Natural killer cell (primary cell): ENCODE data around the gene MAP3K20. TPM values are rescaled to one million over a fixed set of nuclear protein-coding genes. Genes with fewer than 3 reads are reported as not detected.

ENCODE experiments used
- ATAC-seq, 3 donors: fragments of 150-1000 bp in 2 of 3; fragments of 200-7000 bp in 1 of 3; cut with Tn5 transposase; 1 replicate in 1 of 3; 2 replicates in 2 of 3; pipeline ENCODE4 v1.10.0; 2021; ENCODE audit warnings: mild to moderate bottlenecking in 2 of 3, moderate library complexity in 2 of 3
- DNase-seq, 2 donors: peaks; one replicate each; pipeline versions ENCODE4 v3.0.0 to v3.0.0-alpha.2; 2013 to 2021; ENCODE audit warnings: mixed read lengths in 1 of 2
- H3K27ac ChIP-seq: one replicate; pipeline ENCODE4 v1.5.1; 2013; ENCODE audit warnings: mild to moderate bottlenecking, low read length
- H3K27me3 ChIP-seq: one replicate; pipeline ENCODE4 v1.6.1; 2013; ENCODE audit warnings: low read length; ENCODE audit not compliant: control insufficient read depth, insufficient read depth
- H3K36me3 ChIP-seq: one replicate; pipeline ENCODE4 v1.6.1; 2013; ENCODE audit warnings: low read length; ENCODE audit not compliant: control insufficient read depth, insufficient read depth
- H3K4me1 ChIP-seq: one replicate; pipeline ENCODE4 v1.6.1; 2013; ENCODE audit warnings: low read length; ENCODE audit not compliant: control insufficient read depth, insufficient read depth
- H3K4me3 ChIP-seq: one replicate; pipeline ENCODE4 v1.5.1; 2013; ENCODE audit warnings: low read length
- H3K9me3 ChIP-seq: one replicate; pipeline ENCODE4 v1.6.1; 2013; ENCODE audit warnings: low read length; ENCODE audit not compliant: control insufficient read depth, insufficient read depth
- H3K27ac Mint-ChIP-seq, 2 donors: one replicate each; pipeline ENCODE4 v1.8.0; 2022; ENCODE audit warnings: mild to moderate bottlenecking in 2 of 2, mixed read lengths in 2 of 2, moderate library complexity in 1 of 2
- H3K27me3 Mint-ChIP-seq, 2 donors: one replicate each; pipeline ENCODE4 v1.8.0; 2022; ENCODE audit warnings: low read depth in 2 of 2, mixed read lengths in 2 of 2
- H3K36me3 Mint-ChIP-seq: one replicate; pipeline ENCODE4 v1.8.0; 2022; ENCODE audit warnings: mixed read lengths
- H3K4me1 Mint-ChIP-seq, 2 donors: one replicate each; pipeline ENCODE4 v1.8.0; 2022; ENCODE audit warnings: mixed read lengths in 2 of 2
- H3K4me3 Mint-ChIP-seq: one replicate; pipeline ENCODE4 v1.8.0; 2022; ENCODE audit warnings: mild to moderate bottlenecking, moderate library complexity, mixed read lengths
- H3K9me3 Mint-ChIP-seq, 2 donors: one replicate each; pipeline ENCODE4 v1.8.0; 2022; ENCODE audit warnings: mixed read lengths in 2 of 2
- whole genome bisulfite sequencing: methylation state at CpG from one replicate; pipeline ENCODE4 v1.1.7; 2013; ENCODE audit warnings: missing lambda C conversion rate; ENCODE audit not compliant: insufficient coverage; 5-methylcytosine and 5-hydroxymethylcytosine counted together
- intact Hi-C: fragments of 100-400 bp; cut with micrococcal nuclease; formaldehyde crosslinking; loops from one replicate; pipeline ENCODE4 v1.14.2; 2022
- total RNA-seq, 4 donors: library from RNA; stranded (reverse); fragments of 120-200 nt in 1 of 4; gene quantifications; one replicate each; pipeline versions ENCODE4 v1.2.3 to v1.2.4, GENCODE V29; 2013 to 2022
- TF ChIP-seq, protein P1 (sequence below): fragments of 200-600 bp; IDR thresholded peaks from one replicate; pipeline ENCODE4 v1.8.0; 2022; ENCODE audit warnings: antibody characterized with exemption

MAP3K20 gene
- total RNA-seq, 3 donors from 2014 or later (not counting 1 experiment from before 2014, with no cell fraction given) = 1.6 to 3.0 (median 2.5) TPM

DNA sequence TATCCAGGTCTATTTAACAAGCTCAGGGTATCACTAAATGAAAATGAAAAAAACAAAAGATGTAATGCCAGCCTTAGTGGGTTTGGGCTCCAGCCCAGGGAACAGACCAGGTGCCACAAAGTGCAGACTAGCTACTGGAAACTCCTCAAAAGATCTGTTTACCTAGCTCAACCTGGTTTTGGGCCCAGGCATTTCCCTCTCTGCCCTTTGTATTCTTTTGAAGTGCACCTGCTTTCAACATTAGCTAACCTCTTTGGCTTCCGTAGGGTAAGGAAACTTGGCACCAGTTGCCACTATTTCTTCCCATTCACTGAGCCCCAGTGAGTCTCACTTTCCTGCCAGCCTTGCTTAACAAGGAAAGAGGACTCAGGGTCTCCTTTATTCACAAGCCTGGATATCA, 155.4 kb downstream of the MAP3K20 start:
- H3K9me3 ChIP-seq = no peaks in the 10 kb centered on the region
- TF ChIP-seq, protein P1, sequence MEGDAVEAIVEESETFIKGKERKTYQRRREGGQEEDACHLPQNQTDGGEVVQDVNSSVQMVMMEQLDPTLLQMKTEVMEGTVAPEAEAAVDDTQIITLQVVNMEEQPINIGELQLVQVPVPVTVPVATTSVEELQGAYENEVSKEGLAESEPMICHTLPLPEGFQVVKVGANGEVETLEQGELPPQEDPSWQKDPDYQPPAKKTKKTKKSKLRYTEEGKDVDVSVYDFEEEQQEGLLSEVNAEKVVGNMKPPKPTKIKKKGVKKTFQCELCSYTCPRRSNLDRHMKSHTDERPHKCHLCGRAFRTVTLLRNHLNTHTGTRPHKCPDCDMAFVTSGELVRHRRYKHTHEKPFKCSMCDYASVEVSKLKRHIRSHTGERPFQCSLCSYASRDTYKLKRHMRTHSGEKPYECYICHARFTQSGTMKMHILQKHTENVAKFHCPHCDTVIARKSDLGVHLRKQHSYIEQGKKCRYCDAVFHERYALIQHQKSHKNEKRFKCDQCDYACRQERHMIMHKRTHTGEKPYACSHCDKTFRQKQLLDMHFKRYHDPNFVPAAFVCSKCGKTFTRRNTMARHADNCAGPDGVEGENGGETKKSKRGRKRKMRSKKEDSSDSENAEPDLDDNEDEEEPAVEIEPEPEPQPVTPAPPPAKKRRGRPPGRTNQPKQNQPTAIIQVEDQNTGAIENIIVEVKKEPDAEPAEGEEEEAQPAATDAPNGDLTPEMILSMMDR = no peak
- Mint-ChIP-seq H3K4me3 (no peak overlapping the region), H3K27ac (no peak overlapping the region), H3K27me3 (peaks cover 0 to 4% of the 10 kb centered on the region in 2 donors), H3K9me3 (no peaks in the 10 kb centered on the region), H3K4me1 (no peaks in the 10 kb centered on the region), H3K36me3 (no peaks in the 10 kb centered on the region)
- peak in 1 of 2 donors; percentile 8 for DNase-seq
- WGBS = 89% methylated on average over 1 of the region's 1 CpG
- H3K27ac ChIP-seq = no peak overlapping the region
- H3K4me1 ChIP-seq = no peaks in the 10 kb centered on the region
- intact Hi-C loops = no loop called here
- no peaks in the 10 kb centered on the region for H3K27me3 ChIP-seq
- no peaks in the 10 kb centered on the region for H3K36me3 ChIP-seq
- H3K4me3 ChIP-seq = no peak overlapping the region
- ATAC-seq = no peak

GRCh38 chr2:173231465-173231864, 155.8 kb downstream of the MAP3K20 start:
- Mint-ChIP-seq H3K4me1 (no peaks in the 10 kb centered on the region), H3K27ac (no peak overlapping the region), H3K4me3 (no peak overlapping the region), H3K27me3 (peaks cover 0 to 4% of the 10 kb centered on the region in 2 donors), H3K36me3 (no peaks in the 10 kb centered on the region), H3K9me3 (no peaks in the 10 kb centered on the region)
- 83% methylated on average over 1 of the region's 1 CpG for WGBS
- intact Hi-C loops = no loop called here
- ATAC-seq (no peak), DNase-seq (no peak)
- Histone ChIP-seq H3K27ac (no peak overlapping the region), H3K27me3 (no peaks in the 10 kb centered on the region), H3K4me1 (no peaks in the 10 kb centered on the region), H3K9me3 (no peaks in the 10 kb centered on the region), H3K36me3 (no peaks in the 10 kb centered on the region), H3K4me3 (no peak overlapping the region)
- TF ChIP-seq, protein P1 = no peak

GRCh38 chr2:173232956-173233744, 157.5 kb downstream of the MAP3K20 start:
- H3K4me3 Mint-ChIP-seq = no peak overlapping the region
- ATAC-seq (no peak), DNase-seq (no peak)
- no peak overlapping the region for H3K27ac Mint-ChIP-seq
- Histone ChIP-seq H3K27ac (no peak overlapping the region), H3K4me3 (no peak overlapping the region), H3K27me3 (no peaks in the 10 kb centered on the region), H3K9me3 (no peaks in the 10 kb centered on the region), H3K36me3 (no peaks in the 10 kb centered on the region), H3K4me1 (no peaks in the 10 kb centered on the region)
- 83% methylated on average over 3 of the region's 5 CpGs for WGBS
- no peaks in the 10 kb centered on the region for H3K36me3 Mint-ChIP-seq
- peaks cover 0 to 2% of the 10 kb centered on the region in 2 donors for H3K27me3 Mint-ChIP-seq
- H3K4me1 Mint-ChIP-seq = no peaks in the 10 kb centered on the region
- no peaks in the 10 kb centered on the region for H3K9me3 Mint-ChIP-seq
- TF ChIP-seq, protein P1 = no peak
- intact Hi-C loops = no loop called here
